Measurements from ENCODE around the gene KIRREL2. TPM values are rescaled to one million over a fixed set of nuclear protein-coding genes. Genes with fewer than 3 reads are reported as not detected.
A peak's percentile ranks its signal among the peaks of the same experiment; 100 is the strongest.

Gene KIRREL2
- total and polyA plus RNA-seq, 8 donors = 28.5 to 89.0 (median 47.6) TPM

- DNase-seq (no peak), ATAC-seq (no peak), FAIRE-seq (no peak)
- no peak for TF ChIP-seq CTCF (IDR thresholded peaks at IDR 0.05)
- 55 to 57% methylated on average over 3 of the region's 3 CpGs for WGBS, 2 donors
- Histone ChIP-seq H3K27ac (no peak overlapping the region), H3K4me1 (peaks cover 0 to 14% (median 0%) of the 10 kb centered on the region in 3 donors), H3K9me3 (no peaks in the 10 kb centered on the region), H3K27me3 (no peaks in the 10 kb centered on the region), H3K36me3 (no peaks in the 10 kb centered on the region), H3K4me3 (no peak overlapping the region)
- intact Hi-C loops (cut with DNase I) = no loop called here
Observed at GRCh38 chr19:35911173-35911572, 54.5 kb downstream of the KIRREL2 start.

DNA sequence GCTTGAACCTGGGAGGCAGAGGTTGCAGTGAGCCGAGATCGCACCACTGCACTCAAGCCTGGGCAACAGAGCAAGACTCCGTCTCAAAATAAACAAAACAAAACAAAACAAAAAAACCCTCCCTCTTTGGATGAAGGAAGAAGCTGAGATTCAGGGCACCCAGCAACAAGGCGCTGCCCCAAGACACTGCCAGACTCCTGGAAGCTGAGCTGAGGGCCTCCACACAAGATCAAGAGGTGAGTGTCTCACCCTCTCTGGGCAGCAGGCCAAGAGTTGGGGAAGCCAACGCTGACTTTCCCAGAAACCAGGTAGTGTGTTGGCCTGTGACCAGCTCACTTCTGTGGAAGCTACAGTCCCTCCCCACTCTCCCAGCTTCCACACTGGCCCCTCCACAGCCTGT lies 55.1 kb downstream of the KIRREL2 start:
- no peaks in the 10 kb centered on the region for H3K27me3 ChIP-seq
- no peaks in the 10 kb centered on the region for H3K9me3 ChIP-seq
- peak; percentile 64 to 85 (median 78) for ATAC-seq
- H3K4me3 ChIP-seq = no peak overlapping the region
- H3K27ac ChIP-seq = no peak overlapping the region
- no peak for TF ChIP-seq CTCF (IDR thresholded peaks at IDR 0.05)
- FAIRE-seq = no peak
- peak; percentile 75 to 88 (median 84) for DNase-seq
- H3K4me1 ChIP-seq = peaks cover 0 to 9% (median 0%) of the 10 kb centered on the region in 3 donors
- intact Hi-C loops (cut with DNase I) = no loop called here
- 53 to 57% methylated on average over 5 of the region's 5 CpGs for WGBS, 2 donors
- H3K36me3 ChIP-seq = no peaks in the 10 kb centered on the region

DNA sequence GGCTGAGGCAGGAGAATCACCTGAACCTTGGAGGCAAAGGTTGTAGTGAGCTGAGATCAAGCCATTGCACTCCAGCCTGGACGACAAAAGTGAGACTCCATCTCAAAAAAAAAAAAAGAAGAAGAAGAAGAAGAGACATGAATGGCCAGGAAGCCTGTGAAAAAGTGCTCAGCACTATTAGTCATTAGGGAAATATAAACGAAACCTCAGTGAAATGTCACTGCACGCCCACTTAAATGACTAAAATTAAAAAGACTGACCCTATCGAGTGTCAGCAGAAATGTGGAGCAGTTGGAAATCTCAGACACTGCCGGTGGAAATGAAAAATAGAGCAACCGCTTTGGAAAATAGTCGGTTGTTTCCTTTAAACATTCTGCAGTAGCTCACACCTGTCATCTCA lies 56.9 kb downstream of the KIRREL2 start:
- Histone ChIP-seq H3K27ac (peak overlapping the region in 1 of 4 donors; percentile 12), H3K4me3 (no peak overlapping the region), H3K27me3 (no peaks in the 10 kb centered on the region), H3K9me3 (no peaks in the 10 kb centered on the region), H3K36me3 (no peaks in the 10 kb centered on the region), H3K4me1 (peaks cover 0 to 9% (median 0%) of the 10 kb centered on the region in 3 donors)
- TF ChIP-seq CTCF (IDR thresholded peaks at IDR 0.05) = no peak
- no peak for FAIRE-seq
- no peak for ATAC-seq
- no peak for DNase-seq
- intact Hi-C loops (cut with DNase I) = no loop called here
- WGBS, 2 donors = 69 to 71% methylated on average over 7 of the region's 7 CpGs

GRCh38 chr19:35915443-35915842 lies 58.7 kb downstream of the KIRREL2 start:
- no peak for FAIRE-seq

More at GRCh38 chr19:35915443-35915842, 58.7 kb downstream of the KIRREL2 start:
- ATAC-seq (no peak), DNase-seq (no peak)
- no peaks in the 10 kb centered on the region for H3K27me3 ChIP-seq
- peaks cover 0 to 9% (median 0%) of the 10 kb centered on the region in 3 donors for H3K4me1 ChIP-seq
- no peaks in the 10 kb centered on the region for H3K9me3 ChIP-seq
- H3K36me3 ChIP-seq = no peaks in the 10 kb centered on the region
- H3K4me3 ChIP-seq = no peak overlapping the region
- no peak for TF ChIP-seq CTCF (IDR thresholded peaks at IDR 0.05)
- intact Hi-C loops (cut with DNase I) = no loop called here
- H3K27ac ChIP-seq = no peak overlapping the region
- 43 to 63% methylated on average over 3 of the region's 3 CpGs for WGBS, 2 donors

Other genes starting within 250 kb of the KIRREL2 start
- gene HAUS5, start 244.2 kb upstream of the KIRREL2 start, total RNA-seq = 10 to 100 TPM in 1 of 6 donors, 1 to 10 TPM in 5; 5.6 to 10.6 (median 6.5) TPM
- 10 to 100 TPM; 22.1 to 22.5 TPM for gene HAUS5, start 244.2 kb upstream of the KIRREL2 start, polyA plus RNA-seq
- 10 to 100 TPM; 18.2 to 34.0 (median 28.3) TPM for gene RBM42, start 227.9 kb upstream of the KIRREL2 start, total RNA-seq
- gene RBM42, start 227.9 kb upstream of the KIRREL2 start, polyA plus RNA-seq = 10 to 100 TPM; 38.1 to 38.6 TPM
- 1 to 10 TPM in 3 of 6 donors, under 1 TPM in 3; 0.32 to 1.5 (median 0.99) TPM for gene ETV2, start 215.2 kb upstream of the KIRREL2 start, total RNA-seq
- 1 to 10 TPM; 1.5 to 4.1 TPM for gene ETV2, start 215.2 kb upstream of the KIRREL2 start, polyA plus RNA-seq
- gene COX6B1, start 208.6 kb upstream of the KIRREL2 start, total RNA-seq = 100 to 1,000 TPM; 119 to 164 (median 147) TPM
- gene COX6B1, start 208.6 kb upstream of the KIRREL2 start, polyA plus RNA-seq = 100 to 1,000 TPM; 328 to 491 TPM
- gene UPK1A, start 190.4 kb upstream of the KIRREL2 start, total RNA-seq = not detected
- gene UPK1A, start 190.4 kb upstream of the KIRREL2 start, polyA plus RNA-seq = under 1 TPM in 1 of 2 donors, not detected in 1; 0.16 TPM
- under 1 TPM in 1 of 6 donors, not detected in 5; 0.13 TPM for gene ZBTB32, start 152.4 kb upstream of the KIRREL2 start, total RNA-seq
- gene ZBTB32, start 152.4 kb upstream of the KIRREL2 start, polyA plus RNA-seq = under 1 TPM in 1 of 2 donors, not detected in 1; 0.14 TPM
- gene KMT2B, start 138.9 kb upstream of the KIRREL2 start, total RNA-seq = 10 to 100 TPM; 16.7 to 28.4 (median 23.8) TPM
- gene KMT2B, start 138.9 kb upstream of the KIRREL2 start, polyA plus RNA-seq = 10 to 100 TPM; 56.0 to 59.9 TPM
- gene IGFLR1, start 114.5 kb upstream of the KIRREL2 start, total RNA-seq = 1 to 10 TPM; 1.3 to 9.4 (median 6.4) TPM
- gene IGFLR1, start 114.5 kb upstream of the KIRREL2 start, polyA plus RNA-seq = 10 to 100 TPM in 1 of 2 donors, 1 to 10 TPM in 1; 7.4 to 17.3 TPM
- 10 to 100 TPM in 5 of 6 donors, 1 to 10 TPM in 1; 9.7 to 14.3 (median 11.7) TPM for gene U2AF1L4, start 111.5 kb upstream of the KIRREL2 start, total RNA-seq
- 100 to 1,000 TPM in 1 of 2 donors, 10 to 100 TPM in 1; 62.7 to 124 TPM for gene U2AF1L4, start 111.5 kb upstream of the KIRREL2 start, polyA plus RNA-seq
- gene PSENEN, start 111.3 kb upstream of the KIRREL2 start, total RNA-seq = 10 to 100 TPM; 26.7 to 38.2 (median 35.1) TPM
- 10 to 100 TPM; 53.5 to 64.6 TPM for gene PSENEN, start 111.3 kb upstream of the KIRREL2 start, polyA plus RNA-seq
- gene LIN37, start 108.3 kb upstream of the KIRREL2 start, total RNA-seq = 1 to 10 TPM; 1.7 to 5.5 (median 3.7) TPM
- 10 to 100 TPM; 41.2 to 44.0 TPM for gene LIN37, start 108.3 kb upstream of the KIRREL2 start, polyA plus RNA-seq
- gene HSPB6, start 99.9 kb upstream of the KIRREL2 start, total RNA-seq = 10 to 100 TPM in 3 of 6 donors, 1 to 10 TPM in 3; 3.4 to 16.4 (median 11.7) TPM
- gene HSPB6, start 99.9 kb upstream of the KIRREL2 start, polyA plus RNA-seq = 10 to 100 TPM; 42.2 to 59.8 TPM
- 1 to 10 TPM; 7.2 to 9.9 (median 8.6) TPM for gene PROSER3, start 98.7 kb upstream of the KIRREL2 start, total RNA-seq
- 10 to 100 TPM in 1 of 2 donors, 1 to 10 TPM in 1; 7.8 to 19.6 TPM for gene PROSER3, start 98.7 kb upstream of the KIRREL2 start, polyA plus RNA-seq
- 10 to 100 TPM in 2 of 6 donors, 1 to 10 TPM in 4; 2.7 to 13.9 (median 8.0) TPM for gene ARHGAP33, start 81.3 kb upstream of the KIRREL2 start, total RNA-seq
- 10 to 100 TPM; 23.8 to 39.6 TPM for gene ARHGAP33, start 81.3 kb upstream of the KIRREL2 start, polyA plus RNA-seq
- gene PRODH2, start 44.1 kb upstream of the KIRREL2 start, total RNA-seq = 1 to 10 TPM in 5 of 6 donors, under 1 TPM in 1; 0.95 to 6.4 (median 2.7) TPM
- gene PRODH2, start 44.1 kb upstream of the KIRREL2 start, polyA plus RNA-seq = 10 to 100 TPM; 13.8 to 21.5 TPM
- 10 to 100 TPM; 11.5 to 21.3 (median 15.1) TPM for gene NPHS1, start 4.4 kb upstream of the KIRREL2 start, total RNA-seq
- gene NPHS1, start 4.4 kb upstream of the KIRREL2 start, polyA plus RNA-seq = 10 to 100 TPM; 17.1 to 32.3 TPM
- gene APLP1, start 11.7 kb downstream of the KIRREL2 start, total RNA-seq = 10 to 100 TPM; 39.2 to 71.8 (median 47.1) TPM
- 100 to 1,000 TPM; 100 to 154 TPM for gene APLP1, start 11.7 kb downstream of the KIRREL2 start, polyA plus RNA-seq
- gene NFKBID, start 43.6 kb downstream of the KIRREL2 start, total RNA-seq = 10 to 100 TPM in 1 of 6 donors, 1 to 10 TPM in 5; 3.1 to 10.4 (median 4.2) TPM
- gene NFKBID, start 43.6 kb downstream of the KIRREL2 start, polyA plus RNA-seq = 10 to 100 TPM; 15.7 to 16.7 TPM
- gene HCST, start 45.6 kb downstream of the KIRREL2 start, total RNA-seq = 1 to 10 TPM in 4 of 6 donors, under 1 TPM in 2; 0.46 to 7.4 (median 1.7) TPM
- 10 to 100 TPM in 1 of 2 donors, 1 to 10 TPM in 1; 2.3 to 10.2 TPM for gene HCST, start 45.6 kb downstream of the KIRREL2 start, polyA plus RNA-seq
- 10 to 100 TPM in 3 of 6 donors, 1 to 10 TPM in 3; 2.5 to 73.8 (median 11.0) TPM for gene TYROBP, start 51.4 kb downstream of the KIRREL2 start, total RNA-seq
- 10 to 100 TPM; 17.4 to 22.8 TPM for gene TYROBP, start 51.4 kb downstream of the KIRREL2 start, polyA plus RNA-seq
- 1 to 10 TPM; 4.9 to 9.8 (median 6.2) TPM for gene LRFN3, start 79.5 kb downstream of the KIRREL2 start, total RNA-seq
- 1 to 10 TPM; 6.7 to 7.6 TPM for gene LRFN3, start 79.5 kb downstream of the KIRREL2 start, polyA plus RNA-seq
- 10 to 100 TPM in 5 of 6 donors, 1 to 10 TPM in 1; 8.7 to 16.6 (median 10.8) TPM for gene SDHAF1, start 138.3 kb downstream of the KIRREL2 start, total RNA-seq
- 10 to 100 TPM; 15.8 to 21.0 TPM for gene SDHAF1, start 138.3 kb downstream of the KIRREL2 start, polyA plus RNA-seq
- 1 to 10 TPM; 2.6 to 5.9 (median 4.3) TPM for gene SYNE4, start 151.9 kb downstream of the KIRREL2 start, total RNA-seq
- gene SYNE4, start 151.9 kb downstream of the KIRREL2 start, polyA plus RNA-seq = 10 to 100 TPM in 1 of 2 donors, 1 to 10 TPM in 1; 7.3 to 14.3 TPM
- gene ALKBH6, start 157.3 kb downstream of the KIRREL2 start, total RNA-seq = 10 to 100 TPM in 1 of 6 donors, 1 to 10 TPM in 5; 2.6 to 10.9 (median 4.9) TPM
- gene ALKBH6, start 157.3 kb downstream of the KIRREL2 start, polyA plus RNA-seq = 10 to 100 TPM; 15.4 to 22.8 TPM
- gene CLIP3, start 176.0 kb downstream of the KIRREL2 start, total RNA-seq = 1 to 10 TPM; 1.2 to 5.7 (median 2.5) TPM
- 1 to 10 TPM; 3.0 to 9.1 TPM for gene CLIP3, start 176.0 kb downstream of the KIRREL2 start, polyA plus RNA-seq
- 1 to 10 TPM in 5 of 6 donors, under 1 TPM in 1; 0.88 to 2.7 (median 1.8) TPM for gene THAP8, start 197.4 kb downstream of the KIRREL2 start, total RNA-seq
- 1 to 10 TPM; 3.0 to 3.2 TPM for gene THAP8, start 197.4 kb downstream of the KIRREL2 start, polyA plus RNA-seq
- under 1 TPM; 0.12 to 0.47 (median 0.26) TPM for gene WDR62, start 198.0 kb downstream of the KIRREL2 start, total RNA-seq
- under 1 TPM; 0.42 to 0.49 TPM for gene WDR62, start 198.0 kb downstream of the KIRREL2 start, polyA plus RNA-seq

Data from pancreas (tissue), 10 donors.